Dedifferentiated amniotic fluid mesenchymal stem cell (primary cell): Measurements from ENCODE around the gene EEF1A2.
"Not testable (repeated sequence)": the region's sequence is repeated elsewhere in the genome, so short reads cannot be mapped to it uniquely, and the experiment has no call there.

Experiments used
- DNase-seq: peaks from one replicate; pipeline ENCODE4 v3.0.0-alpha.2; 2016; ENCODE audit errors: extremely low spot score

The EEF1A2 gene

DNA sequence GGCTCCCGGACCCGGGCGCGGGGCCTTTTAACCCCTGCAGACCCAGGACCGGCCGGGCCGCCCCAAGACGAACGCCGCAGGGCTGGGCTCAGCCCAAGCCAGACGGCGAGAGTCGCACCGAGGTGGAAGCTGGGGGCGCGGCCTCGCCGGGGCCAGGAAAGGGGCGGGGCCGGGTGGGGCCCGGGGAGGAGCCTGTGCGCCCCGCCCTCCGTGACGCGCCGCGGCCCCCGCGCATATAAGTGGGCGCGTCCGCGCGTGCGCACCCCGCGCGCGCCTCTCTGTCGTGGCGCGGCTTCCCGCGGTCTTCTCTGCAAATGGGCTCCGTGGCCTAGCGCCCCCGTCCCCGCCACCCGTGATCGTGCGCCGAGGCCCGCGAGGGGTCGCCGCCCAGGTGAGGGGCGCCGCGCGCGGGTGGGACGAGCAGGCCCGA, 21.6 kb upstream of the EEF1A2 start, which contains the start of gene PPDPF:
PPDPF (plus strand) TSS at position 262 of the 430 bp plus-strand sequence. CDS start 544 bp downstream, outside the sequence.
- peak; percentile 59 for DNase-seq

DNA sequence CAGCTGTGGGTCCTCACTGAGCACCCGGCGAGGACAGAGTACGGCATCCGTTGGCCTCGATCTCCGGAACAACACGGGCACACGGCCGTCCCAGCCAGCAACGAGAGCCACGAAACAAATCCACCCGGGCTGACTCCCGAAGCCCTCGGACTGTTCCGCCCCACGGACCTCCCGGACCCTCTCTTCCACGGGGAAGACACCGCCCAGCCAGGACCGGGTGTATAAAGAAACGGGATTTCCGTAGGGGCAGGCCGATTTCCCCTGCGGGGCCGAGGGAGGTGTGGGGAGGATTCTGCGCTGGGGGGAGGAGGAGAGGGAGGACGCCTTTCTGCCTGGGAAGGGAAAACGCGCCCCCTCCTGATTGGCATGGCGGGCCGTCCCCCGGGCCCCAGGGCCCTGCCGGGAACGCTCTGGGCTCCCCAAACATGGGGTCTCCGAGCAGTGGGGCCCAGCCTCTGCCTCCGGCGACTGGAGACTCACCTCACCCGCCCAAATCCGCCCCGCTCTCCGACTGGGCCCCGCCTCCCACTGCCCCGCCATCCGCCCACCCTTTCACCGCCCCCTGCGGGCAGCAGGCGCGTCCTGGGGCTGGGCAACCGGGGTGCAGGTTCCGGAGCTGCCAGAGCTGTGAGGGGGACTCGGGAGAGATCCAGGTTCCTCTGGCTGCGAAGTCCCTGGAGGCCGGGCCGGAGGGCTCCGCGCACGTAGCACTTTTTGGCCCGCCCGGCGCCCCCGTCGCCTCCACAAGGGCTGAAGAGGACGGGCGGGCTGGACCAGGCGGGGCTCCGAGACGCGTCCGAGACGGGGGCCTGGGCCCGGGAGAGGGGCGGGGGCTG, 21.0 kb upstream of the EEF1A2 start:
- DNase-seq: no peak

DNA sequence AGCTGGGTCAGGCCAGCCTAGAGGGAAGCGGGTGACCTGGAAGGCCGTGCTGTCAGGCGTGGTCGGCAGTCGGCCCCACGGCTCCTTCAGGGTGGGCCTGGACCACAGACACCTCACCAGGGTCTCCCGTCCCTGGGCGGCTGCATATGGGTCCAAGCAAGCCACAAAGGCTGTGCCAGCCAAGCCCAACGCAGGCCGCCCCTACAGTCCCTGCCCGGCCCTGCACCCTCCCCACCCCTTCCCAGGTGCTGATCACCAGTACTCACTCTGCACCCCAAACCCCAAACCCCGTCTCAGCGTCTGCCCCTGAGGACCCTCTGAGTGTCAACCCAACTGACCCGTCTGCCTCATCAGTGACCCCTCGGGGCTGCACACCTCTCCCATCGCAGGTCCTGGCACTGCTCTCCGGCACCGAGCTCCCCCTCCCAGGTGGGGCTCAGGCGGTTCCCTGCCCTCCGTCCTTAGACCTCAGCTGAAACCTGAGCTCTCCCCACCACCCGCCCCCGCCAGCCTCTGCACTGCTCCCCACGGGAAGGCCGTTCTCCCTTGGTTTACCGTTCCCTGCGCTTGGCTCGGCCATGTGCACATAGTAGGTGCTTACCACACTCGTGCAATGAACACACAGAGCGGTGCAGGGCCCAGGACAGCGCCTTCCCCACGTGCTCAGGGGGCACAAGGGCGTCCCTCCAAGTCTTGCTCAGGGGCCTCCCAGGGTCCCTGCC, 20.2 kb upstream of the EEF1A2 start:
- no peak for DNase-seq

DNA sequence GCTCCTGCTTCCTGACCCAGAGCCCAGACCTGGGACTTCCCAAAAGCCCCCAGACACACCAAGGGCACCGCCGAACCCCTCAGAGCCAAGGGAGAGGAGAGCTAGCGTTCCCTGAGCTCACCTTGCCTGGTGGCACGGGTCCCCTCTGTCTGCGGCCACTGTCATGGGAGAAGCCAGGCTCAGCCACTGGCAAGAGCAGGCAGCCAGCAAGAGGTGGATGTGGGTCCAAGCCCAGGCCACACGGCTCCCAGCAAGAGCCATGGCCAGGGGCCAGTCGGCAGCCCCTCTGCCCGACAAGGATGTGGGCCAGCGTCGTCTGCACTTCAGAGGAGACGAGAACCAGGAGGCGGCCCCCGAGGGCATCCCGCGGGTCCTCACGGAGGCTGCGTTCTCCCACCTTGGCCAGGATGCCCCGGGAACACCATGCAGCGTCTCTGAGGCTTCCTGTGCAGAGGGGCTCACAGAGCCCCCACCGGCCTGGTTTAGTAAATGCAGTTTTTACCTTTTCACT, 19.5 kb upstream of the EEF1A2 start:
- DNase-seq: no peak

DNA sequence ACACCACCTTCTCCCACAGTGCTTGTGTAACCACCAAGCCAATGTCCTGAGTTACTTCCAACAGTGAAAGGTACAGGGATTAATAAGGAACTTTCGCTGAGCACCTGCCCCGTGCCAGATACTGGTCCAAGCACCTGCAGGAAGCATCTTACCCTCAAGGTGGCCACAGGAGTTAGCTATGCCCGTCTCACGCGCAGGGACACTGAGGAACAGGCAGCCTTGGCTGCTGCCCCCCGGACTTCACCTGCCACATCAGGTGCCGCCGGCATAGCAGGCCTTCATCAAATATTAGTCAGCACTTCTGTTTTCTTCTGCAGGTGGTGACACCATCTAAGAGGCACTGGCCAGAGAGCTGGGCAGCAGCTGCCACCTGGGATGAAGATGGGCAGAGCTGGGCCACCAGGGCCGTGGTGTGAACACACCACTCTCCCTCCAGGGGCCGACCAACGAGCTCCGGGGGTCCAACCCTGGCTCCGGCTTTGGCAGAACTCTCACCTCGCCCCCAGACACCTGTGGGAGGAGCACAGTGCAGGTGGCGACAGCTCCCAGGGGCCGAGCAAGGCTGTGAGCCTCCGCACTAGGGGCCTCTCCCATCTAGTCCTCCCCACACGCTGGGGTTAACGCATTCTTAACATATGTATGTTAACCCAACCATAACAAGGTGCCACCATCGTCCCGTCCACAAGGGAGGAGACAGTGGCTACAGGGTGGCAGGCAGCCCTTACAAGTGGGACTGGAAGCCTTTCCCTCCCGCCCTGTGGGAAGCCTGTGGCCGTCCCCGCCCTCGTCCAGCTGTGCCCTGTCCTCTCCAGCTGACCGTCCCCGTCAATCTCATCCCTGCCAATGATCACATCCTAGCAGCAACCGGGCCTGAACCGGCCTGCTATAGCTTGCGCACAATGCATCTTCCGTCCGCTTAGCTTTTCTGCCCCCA, 18.8 kb upstream of the EEF1A2 start:
- DNase-seq: no peak

DNA sequence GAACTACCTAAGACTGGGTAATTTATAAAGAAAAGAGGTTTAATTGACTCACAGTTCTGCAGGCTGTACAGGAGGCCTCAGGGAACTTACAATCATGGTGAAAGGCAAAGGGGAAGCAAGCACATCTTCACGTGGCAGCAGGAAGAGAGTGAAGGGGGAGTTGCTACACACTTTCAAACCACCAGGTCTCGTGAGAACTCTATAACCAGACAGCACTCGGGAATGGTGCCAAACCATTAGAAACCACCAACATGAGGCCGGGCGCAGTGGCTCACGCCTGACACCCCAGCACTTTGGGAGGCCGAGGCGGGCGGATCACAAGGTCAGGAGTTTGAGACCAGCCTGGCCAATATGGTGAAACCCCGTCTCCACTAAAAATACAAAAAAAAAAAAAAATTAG, 15.6 kb upstream of the EEF1A2 start:
- not testable (repeated sequence) for DNase-seq

DNA sequence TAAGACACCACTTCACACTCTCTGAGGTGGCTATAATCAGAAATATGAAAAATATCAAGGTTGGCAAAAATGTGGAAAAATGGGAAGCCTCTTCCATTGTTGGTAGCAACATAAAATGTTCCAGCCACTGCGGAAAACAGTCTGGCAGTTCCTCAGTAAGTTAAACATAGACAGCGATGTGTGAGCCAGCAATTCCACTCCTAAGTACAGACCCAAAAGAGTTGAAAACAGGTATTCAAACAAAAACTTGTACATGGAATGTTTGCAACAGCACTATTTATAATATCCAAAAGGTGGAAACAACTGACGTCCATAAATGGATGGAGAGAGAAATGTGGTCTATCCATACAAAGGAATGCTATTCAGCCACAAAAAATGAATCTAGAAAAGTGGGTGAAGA, 14.3 kb upstream of the EEF1A2 start:
- no peak for DNase-seq

DNA sequence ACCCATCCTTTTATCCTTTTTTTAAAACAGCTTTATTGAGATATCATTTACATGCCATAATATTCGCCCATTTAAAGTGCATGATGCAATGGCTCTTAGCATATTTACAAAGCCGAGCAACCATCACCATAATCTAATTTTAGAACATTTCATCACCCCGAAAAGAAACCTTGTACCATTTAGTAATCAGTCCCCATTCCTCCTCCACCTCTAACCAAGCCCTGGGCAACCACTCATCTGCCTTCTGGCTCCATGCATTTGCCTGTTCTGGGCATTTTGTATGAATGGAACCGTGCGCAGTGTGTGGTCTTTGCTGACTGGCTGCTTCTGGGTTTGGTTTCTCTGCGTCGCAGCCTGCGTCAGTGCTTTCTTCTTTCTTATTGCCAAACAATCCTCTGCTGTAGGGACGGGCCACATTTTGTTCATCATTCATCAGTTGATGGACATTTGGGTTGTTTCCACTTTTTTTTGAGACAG, 10.2 kb upstream of the EEF1A2 start:
- no peak for DNase-seq

DNA sequence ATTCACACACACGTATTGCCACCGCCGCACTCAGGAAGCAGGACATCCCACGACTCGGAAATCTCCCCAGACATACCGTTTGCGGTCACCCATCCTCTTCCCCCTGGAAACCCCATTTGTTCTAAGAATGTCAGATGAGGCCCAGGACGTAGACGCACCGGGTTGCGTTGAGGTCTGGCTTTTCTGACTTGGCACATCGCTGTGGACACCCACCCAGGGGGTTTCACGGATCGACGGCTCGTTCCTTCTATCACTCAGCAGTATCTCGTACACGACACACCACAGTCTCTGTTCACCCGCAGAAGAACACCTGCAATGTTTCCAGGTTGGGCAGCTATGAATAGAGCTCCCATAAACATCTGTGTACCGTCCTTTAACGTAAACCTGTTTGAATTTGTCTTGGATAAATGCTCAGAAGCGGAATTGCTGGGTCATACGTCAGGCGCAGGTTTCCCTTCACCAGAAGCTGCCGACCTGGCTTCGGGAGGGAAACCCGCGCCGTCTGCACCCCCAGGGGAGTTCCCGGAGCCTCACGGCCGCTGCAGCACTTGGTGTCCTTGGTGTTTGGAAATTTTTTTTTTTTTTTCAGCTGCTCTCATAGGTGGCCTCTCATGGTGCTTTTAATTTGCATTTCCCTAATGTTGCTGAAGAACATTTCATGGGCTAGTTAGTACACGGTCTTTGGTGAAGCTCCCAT, 9.3 kb upstream of the EEF1A2 start:
- no peak for DNase-seq

DNA sequence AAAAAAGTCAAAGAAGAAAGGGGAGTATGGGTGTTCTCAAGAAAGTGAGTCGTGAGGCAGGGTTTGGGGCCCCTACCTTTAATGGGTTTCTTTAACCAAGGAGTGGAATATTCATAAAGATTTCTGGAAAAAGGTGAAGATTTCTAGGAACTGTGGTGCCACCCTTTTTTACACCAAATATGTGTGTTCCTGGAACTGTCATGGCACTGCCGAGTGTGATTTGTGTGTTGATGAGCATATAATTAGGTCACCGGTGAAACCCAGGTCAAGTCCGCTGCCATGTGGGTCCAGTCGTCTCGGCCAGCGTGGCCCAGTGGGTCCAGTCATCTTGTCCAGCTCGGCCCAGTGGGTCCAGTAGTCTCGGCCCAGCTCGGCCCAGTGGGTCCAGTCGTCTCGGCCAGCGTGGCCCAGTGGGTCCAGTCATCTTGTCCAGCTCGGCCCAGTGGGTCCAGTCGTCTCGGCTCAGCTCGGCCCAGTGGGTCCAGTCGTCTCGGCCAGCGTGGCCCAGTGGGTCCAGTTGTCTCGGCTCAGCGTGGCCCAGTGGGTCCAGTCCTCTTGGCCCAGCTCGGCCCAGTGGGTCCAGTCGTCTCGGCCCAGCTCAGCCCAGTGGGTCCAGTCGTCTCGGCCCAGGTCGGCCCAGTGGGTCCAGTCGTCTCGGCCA, 8.3 kb upstream of the EEF1A2 start:
- no peak for DNase-seq

DNA sequence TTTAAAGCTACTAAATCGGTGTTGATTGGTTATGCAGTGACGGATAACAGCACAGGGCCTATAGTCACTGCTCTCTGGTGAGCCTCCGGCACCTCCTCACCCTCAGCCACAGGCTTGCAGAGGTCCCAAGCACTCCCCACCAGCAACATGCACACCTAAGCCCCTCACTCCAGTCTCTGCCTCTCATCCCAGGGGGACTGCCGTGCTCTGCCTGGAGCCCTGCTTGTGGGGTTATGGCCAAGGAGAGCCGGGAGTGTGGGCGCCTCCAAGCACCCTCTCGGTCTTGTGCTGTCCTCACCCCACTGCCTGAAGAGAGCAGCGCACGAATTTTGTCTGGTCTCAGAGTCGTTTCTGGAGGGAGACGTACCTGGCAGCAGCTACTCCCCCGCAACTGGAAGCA, 6.8 kb upstream of the EEF1A2 start:
- no peak for DNase-seq

DNA sequence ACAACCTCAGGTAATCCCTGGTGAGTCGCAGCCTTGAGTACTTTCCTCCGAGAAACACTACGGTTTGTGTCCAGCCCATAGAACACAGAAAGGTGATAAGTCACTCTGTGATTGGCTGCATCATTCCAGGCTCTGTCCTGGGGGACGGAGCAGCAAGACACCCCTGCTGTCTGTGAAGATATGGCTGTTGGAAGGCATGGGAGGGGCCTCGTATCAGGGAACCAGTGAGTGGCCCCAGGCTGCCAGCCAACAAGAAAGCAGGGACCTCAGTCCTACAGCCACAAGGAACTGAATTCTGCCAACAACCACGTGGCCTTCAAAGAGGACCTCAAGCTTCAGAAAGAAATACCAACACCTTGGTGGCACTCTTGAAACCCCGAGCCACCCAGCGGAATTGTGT, 6.4 kb upstream of the EEF1A2 start:
- DNase-seq: no peak

DNA sequence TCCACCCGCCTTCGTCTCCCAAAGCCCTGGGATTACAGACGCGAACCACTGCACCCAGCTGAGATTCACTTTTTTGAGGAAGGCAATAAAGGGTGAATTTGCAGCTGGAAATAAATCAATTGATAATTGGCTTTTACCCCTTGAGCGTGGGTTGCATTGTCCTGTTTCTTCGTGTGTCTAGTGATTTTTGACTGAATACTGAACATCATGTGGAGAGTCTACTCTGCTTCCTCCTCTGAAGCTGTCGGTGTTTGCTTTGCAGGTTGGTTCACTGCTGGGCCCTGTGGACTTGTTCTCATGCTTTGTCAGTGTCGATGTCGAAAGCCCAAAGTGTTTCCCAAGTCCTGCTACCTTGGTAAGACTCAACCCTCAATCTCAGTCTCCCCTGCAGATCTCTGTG, 5.8 kb upstream of the EEF1A2 start:
- no peak for DNase-seq

DNA sequence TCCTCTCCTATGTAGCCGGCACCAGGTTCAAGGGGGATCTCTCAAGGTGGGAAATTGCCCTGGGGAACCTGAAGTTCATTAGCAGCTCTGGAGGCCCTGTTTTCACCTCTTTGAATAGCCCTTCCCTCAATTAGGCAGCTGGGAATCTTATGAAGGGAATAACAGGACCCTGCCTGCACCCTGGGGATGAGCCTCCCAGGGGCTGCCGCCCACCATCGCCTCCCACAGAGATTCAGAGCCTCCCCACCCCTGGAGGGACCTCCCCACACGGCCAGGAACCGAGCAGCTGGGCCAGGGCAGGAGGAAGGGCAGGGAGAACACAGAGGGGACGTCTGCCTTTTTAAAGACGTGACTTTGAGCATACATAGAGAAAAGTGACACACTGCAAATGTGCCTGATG, 4.6 kb upstream of the EEF1A2 start:
- no peak for DNase-seq

DNA sequence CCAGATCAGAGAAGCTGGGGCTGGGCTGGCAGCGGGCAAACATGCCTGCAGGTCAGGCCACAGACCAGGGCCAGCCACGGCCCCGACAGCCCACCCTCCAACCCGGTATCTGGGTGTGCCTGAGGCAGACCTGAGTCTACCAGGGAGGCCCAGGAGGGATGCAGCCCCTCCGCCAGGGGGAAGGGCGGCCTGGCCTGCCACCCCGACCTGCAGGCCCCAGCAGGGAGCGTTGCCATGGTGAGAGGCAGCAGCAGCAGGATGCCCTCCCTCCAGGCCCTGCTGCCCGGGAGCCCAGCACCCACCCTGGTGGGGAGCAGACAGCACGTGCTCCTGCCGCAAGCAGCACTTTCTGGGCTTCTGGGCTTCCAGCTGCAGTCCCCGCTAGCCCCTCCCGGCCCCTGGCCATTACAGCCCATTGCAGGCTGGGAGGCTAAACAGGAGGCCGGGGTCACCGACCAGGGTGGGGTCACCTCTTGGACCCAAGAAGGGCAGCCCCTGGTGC, 3.8 kb upstream of the EEF1A2 start:
- DNase-seq: no peak

DNA sequence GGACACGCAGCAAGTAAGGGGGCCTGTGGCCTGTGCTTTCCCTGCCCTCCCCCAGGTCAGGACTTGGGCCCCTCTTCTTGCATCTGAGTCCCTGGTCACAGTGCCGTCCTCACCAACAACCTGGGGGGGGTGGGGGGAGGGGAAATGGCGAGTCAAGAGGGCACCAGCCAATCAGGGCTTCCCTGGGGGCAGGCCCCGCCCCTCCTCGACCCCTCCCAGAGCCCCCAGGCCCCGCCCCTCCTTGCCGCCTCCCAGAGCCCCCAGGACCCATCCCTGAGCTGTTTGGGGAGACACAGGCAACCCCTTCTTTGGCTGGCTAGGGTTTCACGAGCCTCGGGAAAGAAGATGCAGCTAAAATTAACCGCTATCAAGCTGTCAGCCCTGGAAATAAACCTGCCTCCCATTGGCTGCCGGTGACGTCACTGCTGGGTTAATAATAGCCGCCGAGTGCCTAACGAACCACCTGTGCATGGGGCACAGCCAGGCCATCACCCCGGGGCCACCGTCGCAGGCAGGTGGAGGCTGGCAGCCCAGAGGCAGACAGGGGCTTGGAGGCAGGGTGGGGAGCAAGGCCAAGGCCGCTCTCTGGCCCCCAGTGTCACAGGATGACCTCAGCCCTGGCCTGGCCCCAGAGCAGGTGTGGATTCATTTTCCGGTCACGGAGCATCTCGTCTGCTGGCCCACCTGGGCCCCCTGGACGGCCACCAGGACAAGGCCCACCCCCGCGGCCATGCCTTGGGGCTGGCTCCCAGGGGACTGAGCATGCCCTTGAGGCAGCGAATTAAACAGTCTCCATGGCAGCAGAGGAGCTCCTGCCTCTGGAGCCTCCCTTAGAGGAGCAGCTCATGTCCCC, 3.2 kb upstream of the EEF1A2 start:
- no peak for DNase-seq

DNA sequence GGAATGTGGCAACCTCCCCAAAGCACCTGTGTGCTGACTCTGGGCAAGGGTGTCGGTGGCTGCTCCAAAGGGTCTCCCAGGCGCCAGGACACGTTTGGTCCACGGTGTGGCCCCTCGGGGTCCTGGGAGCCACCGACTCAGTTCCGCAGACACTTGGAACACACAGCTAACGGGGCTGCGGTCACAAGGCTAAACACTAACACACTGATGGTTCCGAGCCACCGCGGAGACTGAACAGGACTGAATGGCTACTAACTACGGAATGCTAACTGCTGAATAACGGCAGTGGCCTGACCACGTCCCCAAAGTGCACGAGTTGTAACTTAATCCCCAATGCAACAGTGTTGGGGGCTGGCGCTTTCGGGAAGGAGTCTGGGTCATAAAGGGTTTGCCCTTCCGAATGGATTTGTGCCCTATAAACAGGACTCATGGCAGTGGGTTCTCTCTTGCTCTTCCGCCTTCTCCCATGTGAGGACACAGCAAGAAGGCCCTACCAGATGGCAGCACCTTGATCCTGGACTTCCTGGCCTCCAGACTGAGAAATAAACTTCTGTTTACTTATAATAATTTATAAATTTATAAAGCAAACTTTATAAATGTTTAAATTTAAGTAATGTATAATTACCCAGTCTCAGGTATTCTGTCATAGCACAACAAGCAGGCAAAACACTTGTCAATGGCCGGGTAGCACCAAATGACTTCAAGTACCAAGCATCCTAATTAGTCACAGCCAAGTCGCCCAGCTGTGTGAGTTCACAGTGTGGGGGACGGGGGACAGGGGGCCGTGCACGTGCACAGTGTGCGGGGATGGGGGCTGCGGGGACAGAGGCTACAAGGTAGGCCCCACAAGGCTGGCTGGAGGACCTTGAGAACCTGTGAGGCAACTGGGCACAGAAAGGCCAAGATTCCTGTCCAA, 2.3 kb upstream of the EEF1A2 start:
- no peak for DNase-seq
